ENCODE data around the gene FLNA.

Gene FLNA

DNA sequence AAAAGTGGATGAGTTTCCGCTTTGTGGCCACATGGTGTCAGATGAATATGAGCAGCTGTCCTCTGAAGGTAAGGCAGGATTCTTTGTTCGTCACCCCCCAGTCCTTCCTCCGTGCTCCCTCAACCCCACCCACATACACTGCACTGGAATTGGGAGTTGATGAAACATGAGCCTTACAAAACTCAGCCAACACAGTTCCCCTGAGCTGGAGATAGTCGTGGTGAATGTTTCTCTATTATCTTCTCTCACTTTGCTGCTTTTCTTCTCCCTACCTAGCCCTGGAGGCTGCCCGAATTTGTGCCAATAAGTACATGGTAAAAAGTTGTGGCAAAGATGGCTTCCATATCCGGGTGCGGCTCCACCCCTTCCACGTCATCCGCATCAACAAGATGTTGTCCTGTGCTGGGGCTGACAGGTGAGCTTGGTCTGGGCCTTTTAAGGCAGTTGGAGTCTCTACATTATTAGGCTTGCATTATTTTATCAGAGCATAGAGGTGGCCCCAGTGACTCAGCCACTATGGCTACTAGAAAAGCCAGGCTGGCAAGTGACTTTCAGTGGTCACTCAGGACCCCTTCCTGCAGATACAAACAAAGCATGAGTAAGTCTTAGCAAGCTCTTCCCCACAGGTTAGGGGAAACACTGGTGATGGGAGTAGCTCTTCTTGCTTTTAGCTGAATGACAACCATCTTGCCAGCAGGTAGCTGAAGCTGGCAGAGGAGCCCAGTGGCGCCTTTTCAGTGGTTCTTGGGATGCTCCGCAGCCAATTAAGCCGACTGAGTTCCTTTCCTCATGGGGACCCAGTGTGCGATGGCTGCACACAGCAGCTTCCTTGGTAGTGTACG lies 25.3 kb upstream of the FLNA start:
- H3K79me2 ChIP-seq (ENCODE audit: low read length): peaks cover 18% of the 10 kb centered on the region
- H3K9me3 ChIP-seq (replicated peaks; ENCODE audit: insufficient read depth, low read length): no peaks in the 10 kb centered on the region
- no peak for DNase-seq
- H3K36me3 ChIP-seq (replicated peaks; ENCODE audit: insufficient read depth, low read length): peaks cover 9% of the 10 kb centered on the region; the same call in 1 of the 2 replicates
- peak overlapping the region; percentile 87 for H3K4me3 ChIP-seq (ENCODE audit: low read length)
- H3K9me2 ChIP-seq (replicated peaks; ENCODE audit: insufficient read depth, low read length): no peaks in the 10 kb centered on the region
- 0 out of 2 replicates have a peak, but pooled peaks cover 9% of the 10 kb centered on the region for H4K20me1 ChIP-seq (ENCODE audit: insufficient read depth, low read length)
- H3K27me3 ChIP-seq (replicated peaks; ENCODE audit: insufficient read depth, low read length): no peaks in the 10 kb centered on the region
- H3K27ac ChIP-seq (ENCODE audit: low read length): peak overlapping the region; percentile 97; the same call in 1 of the 2 replicates
- TF ChIP-seq, protein P1, sequence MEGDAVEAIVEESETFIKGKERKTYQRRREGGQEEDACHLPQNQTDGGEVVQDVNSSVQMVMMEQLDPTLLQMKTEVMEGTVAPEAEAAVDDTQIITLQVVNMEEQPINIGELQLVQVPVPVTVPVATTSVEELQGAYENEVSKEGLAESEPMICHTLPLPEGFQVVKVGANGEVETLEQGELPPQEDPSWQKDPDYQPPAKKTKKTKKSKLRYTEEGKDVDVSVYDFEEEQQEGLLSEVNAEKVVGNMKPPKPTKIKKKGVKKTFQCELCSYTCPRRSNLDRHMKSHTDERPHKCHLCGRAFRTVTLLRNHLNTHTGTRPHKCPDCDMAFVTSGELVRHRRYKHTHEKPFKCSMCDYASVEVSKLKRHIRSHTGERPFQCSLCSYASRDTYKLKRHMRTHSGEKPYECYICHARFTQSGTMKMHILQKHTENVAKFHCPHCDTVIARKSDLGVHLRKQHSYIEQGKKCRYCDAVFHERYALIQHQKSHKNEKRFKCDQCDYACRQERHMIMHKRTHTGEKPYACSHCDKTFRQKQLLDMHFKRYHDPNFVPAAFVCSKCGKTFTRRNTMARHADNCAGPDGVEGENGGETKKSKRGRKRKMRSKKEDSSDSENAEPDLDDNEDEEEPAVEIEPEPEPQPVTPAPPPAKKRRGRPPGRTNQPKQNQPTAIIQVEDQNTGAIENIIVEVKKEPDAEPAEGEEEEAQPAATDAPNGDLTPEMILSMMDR (IDR thresholded peaks at IDR 0.05; ENCODE audit: low read length): no peak
- no peak for TF ChIP-seq EZH2phosphoT487 (IDR thresholded peaks at IDR 0.05; ENCODE audit: low read length)
- TF ChIP-seq EZH2 (optimal IDR thresholded peaks at IDR 0.05; ENCODE audit: low read depth, low read length): no peak
- H3F3A ChIP-seq (ENCODE audit: insufficient read depth, low read length): peaks cover 38% of the 10 kb centered on the region
- no peak overlapping the region for H2AFZ ChIP-seq (ENCODE audit: low read length)
- H3K4me1 ChIP-seq (ENCODE audit: low read length): no peaks in the 10 kb centered on the region
- H3K4me2 ChIP-seq (ENCODE audit: low read depth, low read length): peak overlapping the region; percentile 78
- peak overlapping the region; percentile 100 for H3K9ac ChIP-seq (ENCODE audit: low read length)

DNA sequence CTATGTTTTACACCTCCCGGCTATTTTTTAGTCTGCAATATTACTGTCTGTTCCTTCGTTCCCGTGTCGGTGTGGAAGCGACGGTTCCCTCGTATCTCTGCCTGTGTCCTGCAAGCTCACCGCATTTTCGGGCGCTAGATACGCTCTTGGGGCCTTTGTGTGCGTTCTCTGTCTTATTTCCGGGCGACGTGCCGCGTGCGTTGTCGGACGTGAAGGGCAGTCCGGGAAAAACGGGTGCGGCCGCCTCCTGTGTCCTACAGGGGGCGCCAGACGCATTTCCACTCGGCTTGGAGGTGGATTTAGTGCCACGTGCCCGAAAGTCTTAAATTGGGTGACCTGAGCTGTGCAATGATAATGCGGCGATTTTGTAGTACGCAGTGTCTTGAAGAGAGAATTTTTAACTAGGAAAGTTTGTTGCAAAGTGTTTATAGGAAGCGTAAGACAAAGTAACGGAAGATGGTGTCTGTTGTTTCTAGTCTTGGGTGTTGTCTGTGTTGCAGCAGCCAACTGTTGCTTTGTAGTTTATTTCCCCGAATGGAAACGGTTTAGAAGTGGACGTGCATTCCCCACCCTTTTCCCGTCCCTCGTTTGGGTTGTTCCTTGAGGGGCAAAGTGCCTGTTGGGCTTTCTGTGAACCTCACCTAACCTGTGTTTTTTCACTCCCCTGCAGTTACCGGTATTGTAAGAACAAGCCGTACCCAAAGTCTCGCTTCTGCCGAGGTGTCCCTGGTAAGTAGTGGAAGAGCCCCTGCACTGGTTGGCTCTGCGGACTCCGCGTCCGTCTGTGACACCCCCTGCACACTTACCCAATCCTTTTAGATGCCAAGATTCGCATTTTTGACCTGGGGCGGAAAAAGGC lies 24.5 kb upstream of the FLNA start:
- peak overlapping the region; percentile 100 for H3K9ac ChIP-seq (ENCODE audit: low read length)
- H3F3A ChIP-seq (ENCODE audit: insufficient read depth, low read length): peaks cover 38% of the 10 kb centered on the region
- no peaks in the 10 kb centered on the region for H3K9me3 ChIP-seq (replicated peaks; ENCODE audit: insufficient read depth, low read length)
- 0 out of 2 replicates have a peak, but pooled peaks cover 9% of the 10 kb centered on the region for H4K20me1 ChIP-seq (ENCODE audit: insufficient read depth, low read length)
- H3K27ac ChIP-seq (ENCODE audit: low read length): peak overlapping the region; percentile 97
- no peak for TF ChIP-seq EZH2 (optimal IDR thresholded peaks at IDR 0.05; ENCODE audit: low read depth, low read length)
- TF ChIP-seq, protein P1 (IDR thresholded peaks at IDR 0.05; ENCODE audit: low read length): peak; percentile 73
- H3K4me3 ChIP-seq (ENCODE audit: low read length): peak overlapping the region; percentile 87
- no peak overlapping the region for H2AFZ ChIP-seq (ENCODE audit: low read length)
- H3K4me2 ChIP-seq (ENCODE audit: low read depth, low read length): peak overlapping the region; percentile 78
- no peaks in the 10 kb centered on the region for H3K4me1 ChIP-seq (ENCODE audit: low read length)
- peaks cover 18% of the 10 kb centered on the region for H3K79me2 ChIP-seq (ENCODE audit: low read length)
- H3K36me3 ChIP-seq (replicated peaks; ENCODE audit: insufficient read depth, low read length): peaks cover 9% of the 10 kb centered on the region; the same call in 1 of the 2 replicates
- DNase-seq: peak; percentile 81
- H3K27me3 ChIP-seq (replicated peaks; ENCODE audit: insufficient read depth, low read length): no peaks in the 10 kb centered on the region
- H3K9me2 ChIP-seq (replicated peaks; ENCODE audit: insufficient read depth, low read length): no peaks in the 10 kb centered on the region

DNA sequence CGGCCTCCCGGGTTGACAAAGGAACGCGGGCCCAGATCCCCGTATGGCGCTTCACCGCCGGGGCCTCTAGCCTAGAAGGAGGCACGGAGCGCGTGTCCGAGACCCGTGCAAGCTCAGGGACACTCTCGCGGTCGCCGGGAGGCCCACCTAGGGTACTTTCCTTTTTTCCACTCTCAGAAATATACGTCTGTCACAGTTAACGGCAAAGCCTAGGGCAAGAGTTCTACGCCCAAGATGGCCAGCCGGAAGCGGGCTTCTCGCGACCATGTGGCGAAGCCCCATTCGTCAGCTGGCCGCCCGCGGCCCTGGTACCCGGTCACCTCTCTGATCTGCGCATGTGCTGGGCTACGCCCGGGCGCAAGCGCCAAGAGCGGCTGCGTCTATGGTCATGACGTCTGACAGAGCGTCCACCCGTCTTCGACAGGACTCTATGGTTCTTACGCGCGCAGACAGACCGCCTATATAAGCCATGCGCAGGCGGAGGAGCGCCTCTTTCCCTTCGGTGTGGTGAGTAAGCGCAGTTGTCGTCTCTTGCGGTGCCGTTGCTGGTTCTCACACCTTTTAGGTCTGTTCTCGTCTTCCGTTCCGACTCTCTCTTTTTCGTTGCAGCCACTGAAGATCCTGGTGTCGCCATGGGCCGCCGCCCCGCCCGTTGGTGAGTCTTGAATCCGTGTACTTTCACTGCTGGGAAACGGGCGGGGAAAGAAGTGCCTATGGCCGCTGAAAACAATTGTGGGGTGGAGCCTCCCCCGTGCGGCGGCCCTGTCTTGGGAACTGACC lies 23.6 kb upstream of the FLNA start, which contains the start of gene RPL10:
RPL10 (plus strand) TSS at position 490 of the 780 bp plus-strand sequence; CDS start at position 633, 143 bp downstream.
- Histone ChIP-seq H3K4me1 (ENCODE audit: low read length) (no peaks in the 10 kb centered on the region), H3K27me3 (replicated peaks; ENCODE audit: insufficient read depth, low read length) (no peaks in the 10 kb centered on the region), H3K9ac (ENCODE audit: low read length) (peak within 1 kb of the TSS; percentile 100), H3K27ac (ENCODE audit: low read length) (peak within 1 kb of the TSS; percentile 97), H3K4me3 (ENCODE audit: low read length) (peak within 1 kb of the TSS; percentile 87), H3K79me2 (ENCODE audit: low read length) (peaks cover 18% of the 10 kb centered on the region), H3K4me2 (ENCODE audit: low read depth, low read length) (peak within 1 kb of the TSS; percentile 82), H3K9me2 (replicated peaks; ENCODE audit: insufficient read depth, low read length) (no peaks in the 10 kb centered on the region), H3K36me3 (replicated peaks; ENCODE audit: insufficient read depth, low read length) (peaks cover 9% of the 10 kb centered on the region; the same call in 1 of the 2 replicates), H4K20me1 (ENCODE audit: insufficient read depth, low read length) (0 out of 2 replicates have a peak, but pooled peaks cover 9% of the 10 kb centered on the region), H3K9me3 (replicated peaks; ENCODE audit: insufficient read depth, low read length) (no peaks in the 10 kb centered on the region), H2AFZ (ENCODE audit: low read length) (peak within 1 kb of the TSS; percentile 45; the same call in 1 of the 2 replicates), H3F3A (ENCODE audit: insufficient read depth, low read length) (peaks cover 38% of the 10 kb centered on the region)
- TF ChIP-seq, protein P1 (IDR thresholded peaks at IDR 0.05; ENCODE audit: low read length): no peak
- TF ChIP-seq EZH2 (optimal IDR thresholded peaks at IDR 0.05; ENCODE audit: low read depth, low read length): no peak
- TF ChIP-seq EZH2phosphoT487 (IDR thresholded peaks at IDR 0.05; ENCODE audit: low read length): no peak
- DNase-seq: peak; percentile 96
